HG03457 (cell line): Measurements from ENCODE around the gene CHST8.
"Not testable (repeated sequence)": the region's sequence is repeated elsewhere in the genome, so short reads cannot be mapped to it uniquely, and the experiment has no call there.

Experiments used
- ATAC-seq: cut with Tn5 transposase; IDR thresholded peaks from one replicate; pipeline ENCODE4 v1.9.1; 2021; ENCODE audit warnings: moderate number of reproducible peaks; ENCODE audit not compliant: unreplicated experiment

The CHST8 gene, protein sequence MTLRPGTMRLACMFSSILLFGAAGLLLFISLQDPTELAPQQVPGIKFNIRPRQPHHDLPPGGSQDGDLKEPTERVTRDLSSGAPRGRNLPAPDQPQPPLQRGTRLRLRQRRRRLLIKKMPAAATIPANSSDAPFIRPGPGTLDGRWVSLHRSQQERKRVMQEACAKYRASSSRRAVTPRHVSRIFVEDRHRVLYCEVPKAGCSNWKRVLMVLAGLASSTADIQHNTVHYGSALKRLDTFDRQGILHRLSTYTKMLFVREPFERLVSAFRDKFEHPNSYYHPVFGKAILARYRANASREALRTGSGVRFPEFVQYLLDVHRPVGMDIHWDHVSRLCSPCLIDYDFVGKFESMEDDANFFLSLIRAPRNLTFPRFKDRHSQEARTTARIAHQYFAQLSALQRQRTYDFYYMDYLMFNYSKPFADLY

GRCh38 chr19:33621811-33622504, at the start of gene CHST8:
TSS of gene CHST8 (plus strand) at chr19:33621953. CDS start at chr19:33689262, 67,309 bp downstream.
- no peak for ATAC-seq

GRCh38 chr19:33572929-33573328, 48.8 kb upstream of the CHST8 start:
- no peak for ATAC-seq

GRCh38 chr19:33574824-33575223, 46.9 kb upstream of the CHST8 start:
- no peak for ATAC-seq

- no peak for ATAC-seq
These were observed 43.1 kb upstream of the CHST8 start for GRCh38 chr19:33578697-33579096.

- ATAC-seq, result no peak
These were observed 41.6 kb upstream of the CHST8 start for GRCh38 chr19:33580026-33580644.

- ATAC-seq, result no peak
These were observed 41.1 kb upstream of the CHST8 start for GRCh38 chr19:33580645-33581037.

DNA sequence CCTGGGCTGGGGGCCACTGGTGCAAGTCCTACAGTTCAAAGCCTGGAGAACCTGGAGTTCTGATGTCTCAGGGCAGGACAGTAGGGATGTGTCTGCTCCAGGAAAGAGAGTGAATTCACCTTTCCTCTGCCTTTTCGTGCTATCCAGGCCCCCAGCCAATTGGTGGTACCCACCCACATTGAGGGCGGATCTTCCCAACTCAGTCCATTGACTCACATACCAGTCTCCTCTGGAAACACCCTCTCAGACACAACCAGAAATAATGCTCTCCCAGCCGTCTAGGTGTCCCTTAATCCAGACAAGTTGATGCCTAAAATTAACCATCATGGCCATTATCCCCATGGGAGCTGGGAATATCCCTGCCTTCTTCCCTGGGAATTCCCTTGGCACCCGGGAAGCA, 38.8 kb upstream of the CHST8 start:
- no peak for ATAC-seq

DNA sequence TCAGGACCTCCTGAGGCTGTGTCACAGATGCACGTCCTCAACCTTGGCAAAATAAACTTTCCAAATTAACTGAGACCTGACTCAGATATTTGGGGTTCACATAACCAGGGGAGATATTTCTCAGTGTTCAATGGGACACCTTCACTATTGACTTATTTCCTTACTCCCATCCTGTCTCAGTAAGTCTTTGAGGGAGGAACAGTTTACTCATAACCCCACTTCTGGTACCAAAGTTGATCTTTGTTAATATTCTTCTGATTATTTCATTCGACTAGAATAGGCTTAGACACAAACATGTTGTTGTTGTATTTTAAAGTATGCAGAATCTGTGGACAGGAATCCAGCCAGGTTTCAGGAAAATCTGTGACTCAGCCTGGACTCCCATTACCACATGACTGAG, 34.6 kb upstream of the CHST8 start:
- ATAC-seq, result no peak

DNA sequence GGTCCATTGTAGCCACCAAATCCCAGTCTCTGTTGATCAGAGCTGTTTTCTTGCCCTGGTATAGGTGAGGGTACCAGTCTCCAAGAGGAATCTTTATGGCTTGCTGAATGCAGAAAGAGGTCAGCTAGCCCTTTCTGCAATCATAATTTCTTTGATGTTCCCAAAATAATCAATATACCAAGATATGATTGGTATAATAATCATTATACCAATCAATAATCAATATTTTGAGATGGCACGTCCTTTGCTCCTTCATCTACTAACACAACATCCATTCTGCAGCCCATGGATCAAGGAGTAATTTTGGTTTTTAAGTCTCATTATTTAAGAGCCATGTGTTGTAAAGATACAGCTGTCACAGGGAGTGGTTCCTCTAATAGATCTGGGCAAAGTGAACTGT, 31.5 kb upstream of the CHST8 start:
- ATAC-seq, result no peak

DNA sequence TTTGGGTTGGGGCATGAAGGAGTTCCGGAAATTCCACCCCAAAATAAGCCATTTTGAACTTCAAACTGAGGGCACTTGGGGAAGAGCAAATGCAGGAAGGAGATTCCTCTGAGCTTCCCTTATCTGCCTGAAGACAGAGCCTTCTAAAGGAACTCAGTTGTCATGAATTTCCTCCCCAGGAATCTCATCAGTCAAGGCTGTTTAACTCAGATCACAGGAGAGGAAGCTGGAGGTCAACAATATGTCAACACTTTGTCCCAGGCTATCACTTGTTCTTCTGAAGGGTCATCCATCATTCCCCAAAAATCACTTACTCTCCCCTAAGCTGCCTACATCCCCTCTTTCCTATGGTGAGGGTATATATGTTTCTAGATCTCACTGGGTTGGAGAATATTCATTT, 26.0 kb upstream of the CHST8 start:
- ATAC-seq, result no peak

GRCh38 chr19:33601583-33601982, 20.2 kb upstream of the CHST8 start:
- no peak for ATAC-seq

- no peak for ATAC-seq
These were observed 19.1 kb upstream of the CHST8 start for GRCh38 chr19:33602576-33603204.

DNA sequence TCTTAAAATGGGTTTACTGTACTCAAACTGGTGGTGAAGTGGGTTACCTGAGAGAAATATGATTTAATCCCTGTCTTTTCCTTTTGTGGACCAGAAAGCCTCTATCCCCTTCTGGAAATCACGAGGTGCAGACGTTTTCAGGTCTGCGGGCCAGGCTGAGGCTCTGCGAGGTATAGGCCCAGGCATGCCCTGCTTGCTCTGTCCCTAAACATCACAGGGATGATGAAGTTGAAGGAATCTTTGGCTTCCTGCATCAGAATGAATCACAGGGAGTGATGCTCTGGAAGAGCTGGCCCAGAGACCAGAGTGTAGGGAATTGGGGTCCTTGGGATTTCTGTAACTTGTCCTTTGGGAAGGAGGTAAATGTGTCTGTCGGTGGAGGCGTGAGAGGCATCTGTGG, 18.4 kb upstream of the CHST8 start:
- no peak for ATAC-seq

- no peak for ATAC-seq
These were observed 17.1 kb upstream of the CHST8 start for GRCh38 chr19:33604651-33605050.

GRCh38 chr19:33605803-33606295, 15.9 kb upstream of the CHST8 start:
- not testable (repeated sequence) for ATAC-seq

GRCh38 chr19:33606556-33606955, 15.2 kb upstream of the CHST8 start:
- ATAC-seq, result no peak

DNA sequence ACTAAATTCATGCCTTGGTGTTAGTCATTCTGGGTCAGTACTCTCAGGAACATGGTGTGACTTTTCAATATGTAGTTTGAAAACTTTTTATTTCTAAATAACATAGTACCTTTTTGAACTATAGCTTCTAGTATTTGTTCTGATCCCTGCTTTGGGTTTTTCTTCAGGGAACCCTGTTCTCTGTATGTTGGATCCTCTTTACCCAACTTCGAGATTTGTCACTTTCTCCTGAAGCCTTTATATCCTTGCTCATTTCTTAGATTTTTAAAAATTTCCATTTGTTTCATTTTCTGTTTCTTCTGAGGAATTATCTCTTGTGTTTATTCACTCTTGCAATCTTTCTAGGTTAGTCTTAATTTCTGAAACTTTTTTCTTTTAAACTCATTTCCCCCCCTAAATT, 12.4 kb upstream of the CHST8 start:
- ATAC-seq, result no peak

GRCh38 chr19:33610588-33610987, 11.2 kb upstream of the CHST8 start:
- no peak for ATAC-seq

DNA sequence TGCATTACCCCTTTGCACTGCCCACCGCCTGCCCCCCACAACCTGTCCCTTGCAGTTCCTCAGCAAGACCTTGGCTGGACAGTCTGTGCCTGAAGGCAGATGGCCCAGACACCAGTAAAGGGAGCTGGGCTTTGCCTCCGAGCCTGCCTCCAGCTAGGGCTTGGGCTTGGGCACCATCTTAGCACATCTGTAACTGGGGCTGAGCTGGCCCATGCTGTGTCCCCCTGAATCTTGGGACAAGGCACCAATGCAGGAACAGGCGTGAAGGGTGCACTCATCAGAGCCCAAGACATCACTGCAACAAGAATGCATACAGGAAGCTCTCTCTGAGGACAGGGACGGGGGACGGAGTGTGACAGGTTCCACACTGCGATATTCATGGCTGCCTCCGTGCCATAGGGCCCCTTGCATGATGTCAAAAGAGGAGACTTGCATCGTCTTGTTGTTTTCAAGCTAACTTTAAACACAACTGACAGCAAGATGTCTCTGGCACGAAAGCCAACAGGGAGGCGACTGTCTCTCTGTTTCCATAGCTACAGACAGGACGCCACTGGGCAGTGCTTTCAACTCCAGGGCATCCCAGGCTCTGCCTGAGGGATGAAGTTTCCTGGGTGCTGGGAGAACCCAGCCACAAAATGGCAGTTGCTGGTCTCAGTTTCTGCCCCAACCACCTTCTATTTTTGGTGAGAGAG, 8.7 kb upstream of the CHST8 start:
- ATAC-seq, result no peak

GRCh38 chr19:33613620-33614000, 8.1 kb upstream of the CHST8 start:
- ATAC-seq, result no peak

GRCh38 chr19:33616346-33616745, 5.4 kb upstream of the CHST8 start:
- ATAC-seq, result no peak
